BJ (cell line): ENCODE data around the gene MRPS6. TPM values are rescaled to one million over a fixed set of nuclear protein-coding genes. Genes with fewer than 3 reads are reported as not detected.

Experiments
- CTCF ChIA-PET: fragments of 350-600 bp; formaldehyde crosslinking; extraction: SDS; loops from one replicate; lab custom pipeline; 2021; ENCODE audit warnings: antibody characterized with exemption, inconsistent platforms; lab: Yijun Ruan, JAX
- POLR2A ChIA-PET: fragments of 300-600 bp; sonication (Branson Sonifier 250); formaldehyde crosslinking; extraction: SDS; loops from one replicate; lab custom pipeline; 2021; ENCODE audit warnings: antibody characterized with exemption; lab: Charles Lee
- DNase-seq: peaks from one replicate; pipeline ENCODE4 v3.0.0-alpha.2; 2011; ENCODE audit warnings: low read depth
- H3K27me3 ChIP-seq: 2 replicates; pipeline ENCODE4 v1.6.0; 2011; ENCODE audit warnings: low read length; ENCODE audit not compliant: control insufficient read depth, insufficient read depth
- H3K36me3 ChIP-seq: 2 replicates; pipeline ENCODE4 v1.5.1; 2011; ENCODE audit warnings: low read length; ENCODE audit not compliant: control insufficient read depth, insufficient read depth
- H3K4me3 ChIP-seq: 2 replicates; pipeline ENCODE4 v1.5.1; 2011; ENCODE audit warnings: low read depth, mild to moderate bottlenecking, control low read depth, low read length
- CTCF ChIP-seq: IDR thresholded peaks from 2 replicates; pipeline ENCODE4 v1.5.1; 2011; ENCODE audit warnings: low read depth, mild to moderate bottlenecking, control low read depth, inconsistent platforms, low read length, moderate library complexity; ENCODE audit not compliant: insufficient read depth
- polyA plus RNA-seq: library from polyadenylated mRNA; depleted of rRNA; stranded (reverse); fragments of >200 nt; gene quantifications from 2 replicates; pipeline ENCODE4 v1.2.3, GENCODE V29; 2011

Gene MRPS6
- polyA plus RNA-seq, 1 experiment: 13.8 TPM

DNA sequence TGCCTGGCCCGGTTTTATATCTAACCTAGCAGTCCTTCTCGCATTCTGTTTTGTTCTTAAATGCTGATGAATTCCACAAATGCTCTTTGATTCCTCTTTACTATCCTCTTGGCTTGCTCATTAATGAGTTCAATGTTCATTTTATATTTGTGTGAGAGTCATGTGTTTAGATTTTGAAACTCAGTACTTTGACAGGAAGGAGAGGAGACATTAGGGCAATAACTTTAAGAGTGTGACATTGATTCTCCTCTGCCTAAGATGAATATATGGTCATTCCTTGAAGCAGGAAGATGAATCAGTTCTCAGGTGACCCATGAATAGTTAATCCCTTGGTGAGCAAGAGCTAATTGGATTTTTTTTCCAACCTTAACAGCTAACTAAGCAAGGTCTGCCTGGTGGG lies 84.1 kb downstream of the MRPS6 start:
- ChIA-PET CTCF (no interaction called here), POLR2A (no interaction called here)
- H3K36me3 ChIP-seq: no peaks in the 10 kb centered on the region
- H3K4me3 ChIP-seq: no peak overlapping the region
- DNase-seq: no peak
- no peak for TF ChIP-seq CTCF
- no peaks in the 10 kb centered on the region for H3K27me3 ChIP-seq

GRCh38 chr21:34158866-34159835 lies 85.8 kb downstream of the MRPS6 start:
- Histone ChIP-seq H3K36me3 (no peaks in the 10 kb centered on the region), H3K27me3 (no peaks in the 10 kb centered on the region), H3K4me3 (no peak overlapping the region)
- POLR2A ChIA-PET: no interaction called here
- CTCF ChIA-PET: no interaction called here
- TF ChIP-seq CTCF: no peak
- no peak for DNase-seq

- ChIA-PET POLR2A (no interaction called here), CTCF (interaction anchor here (0.5 kb wide), 1 partner anchor 34 kb away, joined by 3 read pairs; no protein-coding TSS in a partner anchor)
- no peak for TF ChIP-seq CTCF
Observed at GRCh38 chr21:34166468-34166867, 93.1 kb downstream of the MRPS6 start.

GRCh38 chr21:34170886-34171285 lies 97.5 kb downstream of the MRPS6 start:
- CTCF ChIA-PET: no interaction called here
- H3K36me3 ChIP-seq: no peaks in the 10 kb centered on the region
- no peak for DNase-seq
- no peak for TF ChIP-seq CTCF
- no peaks in the 10 kb centered on the region for H3K27me3 ChIP-seq
- POLR2A ChIA-PET: no interaction called here
- no peak overlapping the region for H3K4me3 ChIP-seq

More at GRCh38 chr21:34166468-34166867, 93.1 kb downstream of the MRPS6 start:
- no peak overlapping the region for H3K4me3 ChIP-seq
- no peaks in the 10 kb centered on the region for H3K36me3 ChIP-seq
- H3K27me3 ChIP-seq: no peaks in the 10 kb centered on the region
- DNase-seq: no peak

- DNase-seq: no peak
- Histone ChIP-seq H3K27me3 (no peaks in the 10 kb centered on the region), H3K36me3 (no peaks in the 10 kb centered on the region), H3K4me3 (no peak overlapping the region)
- TF ChIP-seq CTCF: no peak
- POLR2A ChIA-PET: no interaction called here
- CTCF ChIA-PET: no interaction called here
Observed at GRCh38 chr21:34174470-34174869, 101.1 kb downstream of the MRPS6 start.
